Measurements from ENCODE around the gene EXO1.
"Not testable (repeated sequence)": the region's sequence is repeated elsewhere in the genome, so short reads cannot be mapped to it uniquely, and the experiment has no call there.

EXO1 gene

GRCh38 chr1:241837416-241837815, 10.6 kb upstream of the EXO1 start:
- DNase-seq: no peak

- DNase-seq: no peak
Observed at GRCh38 chr1:241837901-241838300, 10.1 kb upstream of the EXO1 start.

GRCh38 chr1:241838897-241839296, 9.1 kb upstream of the EXO1 start:
- DNase-seq: no peak

- DNase-seq: no peak
Observed at GRCh38 chr1:241839369-241839979, 8.5 kb upstream of the EXO1 start.

GRCh38 chr1:241840164-241840563, 7.8 kb upstream of the EXO1 start:
- DNase-seq: no peak

- peak; percentile 86 for DNase-seq
Observed at GRCh38 chr1:241841691-241842090, 6.3 kb upstream of the EXO1 start.

GRCh38 chr1:241842565-241842964, 5.4 kb upstream of the EXO1 start:
- no peak for DNase-seq

GRCh38 chr1:241844593-241844992, 3.4 kb upstream of the EXO1 start:
- DNase-seq: peak; percentile 50

GRCh38 chr1:241846375-241846774, 1.6 kb upstream of the EXO1 start:
- no peak for DNase-seq

- no peak for DNase-seq
Observed at GRCh38 chr1:241846862-241847539, 1.0 kb upstream of the EXO1 start.

GRCh38 chr1:241847540-241847795, 536 bp upstream of the EXO1 start:
- DNase-seq: no peak

- no peak for DNase-seq
Observed at GRCh38 chr1:241848686-241849344, 811 bp downstream of the EXO1 start.

GRCh38 chr1:241849345-241849695, 1.3 kb downstream of the EXO1 start:
- DNase-seq: no peak

- DNase-seq: not testable (repeated sequence)
Observed at GRCh38 chr1:241855545-241856140, 7.6 kb downstream of the EXO1 start.

GRCh38 chr1:241857131-241857530, 9.1 kb downstream of the EXO1 start:
- no peak for DNase-seq

GRCh38 chr1:241860922-241861321, 12.9 kb downstream of the EXO1 start:
- no peak for DNase-seq

- DNase-seq: no peak
Observed at GRCh38 chr1:241869022-241869421, 21.0 kb downstream of the EXO1 start.

- no peak for DNase-seq
Observed at GRCh38 chr1:241870336-241870735, 22.3 kb downstream of the EXO1 start.

GRCh38 chr1:241870746-241871430, 22.9 kb downstream of the EXO1 start:
- no peak for DNase-seq

GRCh38 chr1:241881440-241881839, 33.4 kb downstream of the EXO1 start:
- DNase-seq: no peak

GRCh38 chr1:241883159-241883558, 35.2 kb downstream of the EXO1 start:
- no peak for DNase-seq

GRCh38 chr1:241888232-241888631, 40.2 kb downstream of the EXO1 start:
- no peak for DNase-seq

- DNase-seq: no peak
Observed at GRCh38 chr1:241891296-241891695, 43.3 kb downstream of the EXO1 start.

- DNase-seq: no peak
Observed at GRCh38 chr1:241894016-241894415, 46.0 kb downstream of the EXO1 start.
